DMS 273 treated with DMSO at 0.1 percent for 48 hours (cell line): ENCODE results near the gene AGA.
A peak's percentile ranks its signal among the peaks of the same experiment; 100 is the strongest.

Experiments
- DNase-seq: peaks from one replicate; lab custom pipeline; 2025; lab: John Stamatoyannopoulos, UW

Gene AGA

GRCh38 chr4:177446586-177446985 lies 4.3 kb upstream of the AGA start:
- no peak for DNase-seq

DNA sequence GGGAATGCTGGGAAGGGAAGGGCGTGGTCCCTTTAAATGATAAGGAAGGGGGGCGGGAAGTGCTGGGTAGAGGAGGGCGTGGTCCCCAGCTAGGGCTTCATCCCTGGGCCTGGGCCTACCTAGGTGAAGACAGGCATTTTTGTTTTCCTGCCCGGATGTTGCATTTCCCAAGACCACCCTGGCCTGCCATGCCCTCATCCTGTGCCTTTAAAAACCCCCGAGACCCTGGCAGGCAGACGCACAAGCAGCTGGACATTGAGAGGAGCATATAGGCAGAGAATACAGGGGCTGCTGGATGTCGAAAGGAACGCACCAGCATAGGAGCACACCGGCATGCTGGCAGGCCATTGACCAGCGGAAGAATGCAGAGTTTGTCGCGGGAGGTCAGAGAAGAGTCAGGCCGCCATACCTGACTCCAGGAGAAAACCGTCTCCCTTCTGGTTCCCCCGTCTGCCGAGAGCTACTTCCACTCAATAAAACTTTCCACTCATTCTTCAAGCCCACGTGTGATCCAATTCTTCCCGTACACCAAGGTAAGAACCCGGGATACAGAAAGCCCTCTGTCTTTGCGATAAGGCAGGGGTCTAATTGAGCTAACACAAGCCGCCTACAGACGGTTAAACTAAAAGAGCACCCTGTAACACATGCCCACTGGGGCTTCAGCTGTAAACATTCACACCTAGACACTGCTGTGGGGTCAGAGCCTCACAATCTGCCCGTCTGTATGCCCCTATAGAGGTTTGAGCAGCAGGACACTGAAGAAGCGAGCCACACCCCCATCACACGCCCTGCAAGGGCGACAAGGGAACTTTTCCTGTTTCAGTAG lies 2.9 kb upstream of the AGA start:
- DNase-seq = no peak

DNA sequence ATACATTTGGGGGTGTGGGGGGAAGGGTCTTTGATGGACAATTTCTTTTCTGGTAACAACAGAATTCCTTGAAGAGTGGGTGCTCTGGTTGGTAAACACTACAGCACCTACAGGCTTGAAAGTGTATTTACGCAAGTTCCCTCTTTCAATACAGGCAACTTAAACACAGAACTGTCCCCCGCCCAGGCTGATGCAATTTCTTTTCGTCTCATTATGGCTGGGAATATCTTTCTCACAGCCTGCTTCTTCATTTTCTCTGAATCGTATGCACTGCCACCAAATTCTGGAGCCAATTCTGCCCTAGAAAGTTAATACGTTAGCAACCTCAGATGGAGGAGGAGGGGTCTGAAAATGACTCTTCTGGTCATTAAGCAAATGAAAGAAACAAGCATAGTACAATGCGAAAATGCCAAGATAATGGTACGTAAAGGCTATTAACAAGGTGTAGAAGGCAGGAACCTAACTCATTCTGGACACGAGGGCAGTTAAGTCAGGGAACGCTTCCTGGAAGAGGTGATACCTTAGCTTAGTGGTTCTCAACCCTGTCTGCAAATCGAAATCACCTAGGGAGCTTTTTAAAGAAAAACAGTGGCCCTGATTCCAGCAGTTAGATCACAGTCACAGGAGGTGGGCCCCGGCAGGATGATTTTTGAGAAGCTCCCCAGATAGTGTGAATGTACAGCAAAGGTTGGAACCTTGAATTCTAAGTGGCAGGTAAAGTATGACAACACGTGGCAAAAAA lies 1.0 kb downstream of the AGA start:
- no peak for DNase-seq

DNA sequence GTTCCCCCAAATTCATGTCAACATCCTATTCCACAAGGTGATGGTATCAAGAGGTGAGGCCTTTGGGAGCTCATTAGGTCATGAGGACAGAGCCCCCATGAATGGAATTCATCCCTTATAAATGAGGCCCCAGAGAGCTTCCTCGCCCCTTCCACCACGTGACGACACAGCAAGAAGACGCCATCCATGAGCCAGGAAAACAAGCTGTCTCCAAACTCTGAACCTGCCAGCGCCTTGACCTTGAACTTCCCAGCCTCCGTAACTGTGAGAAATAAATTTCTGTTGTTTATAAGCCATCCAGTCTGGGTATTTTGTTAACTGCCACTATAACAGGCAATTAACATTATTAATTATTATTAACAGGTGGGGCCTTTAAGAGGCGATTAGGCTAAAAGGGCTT lies 5.8 kb downstream of the AGA start:
- DNase-seq = no peak

DNA sequence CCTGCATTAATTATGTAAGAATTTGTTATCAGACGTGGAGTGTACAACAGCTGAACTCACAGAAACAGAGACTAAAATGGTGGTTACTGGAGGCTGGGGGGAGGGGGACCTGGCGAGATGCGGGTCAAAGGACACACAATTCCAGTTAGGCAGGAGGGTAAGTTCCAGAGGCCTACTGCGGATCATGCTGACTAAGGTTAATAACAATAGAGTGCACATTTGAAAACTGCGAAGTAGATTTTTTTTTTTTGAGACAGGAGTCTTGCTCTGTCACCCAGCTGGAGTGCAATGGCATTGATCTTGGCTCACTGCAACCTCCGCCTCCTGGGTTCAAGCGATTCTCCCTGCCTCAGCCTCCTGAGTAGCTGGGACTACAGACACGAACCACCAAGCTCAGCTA lies 7.6 kb downstream of the AGA start:
- DNase-seq = no peak

DNA sequence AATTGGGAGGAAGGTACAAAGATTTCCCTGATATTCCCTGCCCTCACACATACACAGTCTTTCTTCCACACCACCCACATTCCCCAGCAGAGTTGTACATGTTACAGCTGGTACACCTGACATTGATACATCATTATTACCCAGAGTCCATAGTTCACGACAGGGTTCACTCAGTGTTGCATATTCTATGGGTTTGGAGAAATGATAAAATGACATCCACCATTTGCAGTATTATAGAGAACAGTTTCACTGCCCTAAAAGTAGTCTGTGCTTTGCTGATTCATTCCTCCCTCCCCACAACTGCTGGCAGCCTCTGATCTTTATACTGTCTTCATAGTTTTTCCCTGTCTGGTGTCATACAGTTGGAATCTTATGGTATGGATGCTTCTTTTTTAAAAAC lies 15.0 kb downstream of the AGA start:
- DNase-seq = no peak

GRCh38 chr4:177419434-177419833 lies 22.8 kb downstream of the AGA start:
- no peak for DNase-seq

- no peak for DNase-seq
These were observed 28.6 kb downstream of the AGA start for GRCh38 chr4:177413656-177414055.

DNA sequence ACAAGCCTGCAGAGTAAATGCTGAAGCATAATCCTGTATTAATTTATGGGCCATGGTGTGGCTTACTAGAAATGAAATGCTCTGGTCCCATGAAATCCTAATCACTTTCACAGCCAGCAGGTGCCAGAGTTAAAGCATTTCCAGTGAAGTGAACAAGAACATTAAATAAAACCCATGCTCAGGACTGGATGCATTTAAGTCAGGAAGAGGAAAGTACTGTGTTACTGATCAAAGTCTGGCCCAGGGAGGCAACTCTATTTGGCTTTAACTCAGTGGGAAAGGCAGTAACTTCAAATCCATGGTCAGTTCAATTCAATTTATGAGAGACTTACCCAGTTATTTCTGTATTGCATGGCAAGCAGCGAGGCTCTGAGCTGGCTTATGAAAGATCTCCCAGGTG lies 29.2 kb downstream of the AGA start:
- DNase-seq = no peak

- DNase-seq = no peak
These were observed 30.2 kb downstream of the AGA start for GRCh38 chr4:177411996-177412395.

GRCh38 chr4:177410566-177410965 lies 31.7 kb downstream of the AGA start:
- no peak for DNase-seq

GRCh38 chr4:177408023-177408422 lies 34.2 kb downstream of the AGA start:
- no peak for DNase-seq

- DNase-seq = no peak
These were observed 36.7 kb downstream of the AGA start for GRCh38 chr4:177405508-177405907.

GRCh38 chr4:177404986-177405385 lies 37.3 kb downstream of the AGA start:
- DNase-seq = no peak

DNA sequence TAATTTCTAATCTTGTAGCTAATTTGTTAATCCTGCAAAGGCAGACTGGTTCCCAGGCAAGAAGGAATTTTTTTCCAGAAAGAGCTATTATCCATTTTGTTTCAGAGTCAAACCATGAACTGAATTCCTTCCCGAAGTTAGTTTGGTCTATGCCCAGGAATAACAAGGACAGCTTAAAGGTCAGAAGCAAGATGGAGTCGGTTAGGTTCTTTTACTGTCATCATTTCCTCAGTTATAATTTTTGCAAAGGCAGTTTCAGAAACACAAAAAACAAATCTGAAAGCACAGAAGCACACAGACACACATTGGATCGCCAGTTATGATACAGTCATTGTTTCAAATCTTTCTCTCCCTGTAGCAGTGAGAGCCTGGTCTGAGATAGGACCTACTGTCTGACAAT lies 37.9 kb downstream of the AGA start:
- no peak for DNase-seq

GRCh38 chr4:177403746-177404145 lies 38.5 kb downstream of the AGA start:
- peak; percentile 7 for DNase-seq

- no peak for DNase-seq
These were observed 40.5 kb downstream of the AGA start for GRCh38 chr4:177401658-177402273.

GRCh38 chr4:177400030-177400429 lies 42.2 kb downstream of the AGA start:
- no peak for DNase-seq

DNA sequence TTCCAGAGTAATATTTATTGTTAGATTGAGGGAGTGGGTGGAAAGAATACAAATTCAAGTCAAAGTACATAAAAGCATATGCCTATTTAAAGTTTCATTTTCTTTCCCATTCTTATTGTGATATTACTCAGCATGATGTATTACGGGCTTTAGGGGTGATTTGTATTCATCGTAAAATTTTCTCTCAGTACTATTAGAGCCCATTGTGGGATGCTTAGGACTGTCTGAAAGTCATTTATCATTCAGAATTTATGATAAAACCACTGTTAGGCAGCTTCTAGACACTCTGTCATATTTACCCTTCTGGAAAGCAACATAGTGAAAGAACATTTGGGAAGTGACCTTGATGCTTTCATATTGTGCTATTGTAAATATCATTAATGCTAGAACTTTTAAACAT lies 45.9 kb downstream of the AGA start:
- no peak for DNase-seq

- no peak for DNase-seq
These were observed 49.0 kb downstream of the AGA start for GRCh38 chr4:177393236-177393635.

DNA sequence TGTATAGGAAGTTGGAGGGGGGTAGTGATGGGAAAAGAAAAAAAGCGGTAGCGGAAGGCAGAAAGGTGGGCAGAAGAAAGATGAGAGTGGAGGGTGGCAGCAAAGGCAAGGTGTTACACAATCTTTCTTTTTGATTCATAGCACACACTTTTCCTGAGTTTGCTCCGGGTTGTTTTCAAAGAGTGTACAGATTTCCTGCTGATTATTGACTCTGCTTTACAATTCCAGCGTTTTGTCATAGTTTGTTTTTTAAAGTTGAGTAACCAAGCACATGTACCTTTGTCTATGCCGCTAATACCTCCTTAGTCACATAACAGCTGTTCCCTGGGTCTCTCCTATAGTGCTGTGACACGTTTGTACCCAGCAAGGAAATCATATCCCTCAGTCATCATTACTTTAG lies 50.3 kb downstream of the AGA start:
- no peak for DNase-seq

DNA sequence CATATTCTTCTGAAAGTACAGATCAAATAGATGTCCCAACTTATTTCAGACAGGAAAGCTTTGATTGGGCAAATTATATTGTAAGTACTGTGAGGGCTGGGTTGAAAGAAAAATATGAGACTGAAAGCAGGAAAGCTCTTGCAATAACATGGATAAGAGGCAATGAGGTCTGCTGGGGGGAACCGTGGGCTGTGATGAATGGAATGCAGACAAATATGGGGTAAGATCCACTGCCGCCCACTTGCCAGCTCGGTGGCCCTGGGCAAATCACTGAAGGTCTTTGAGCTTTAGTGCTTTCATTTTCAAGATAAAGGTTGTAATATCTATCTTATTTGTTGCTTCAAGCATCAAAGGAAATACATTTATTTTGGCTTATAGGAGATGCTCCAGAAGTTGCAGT lies 51.0 kb downstream of the AGA start:
- DNase-seq = no peak

DNA sequence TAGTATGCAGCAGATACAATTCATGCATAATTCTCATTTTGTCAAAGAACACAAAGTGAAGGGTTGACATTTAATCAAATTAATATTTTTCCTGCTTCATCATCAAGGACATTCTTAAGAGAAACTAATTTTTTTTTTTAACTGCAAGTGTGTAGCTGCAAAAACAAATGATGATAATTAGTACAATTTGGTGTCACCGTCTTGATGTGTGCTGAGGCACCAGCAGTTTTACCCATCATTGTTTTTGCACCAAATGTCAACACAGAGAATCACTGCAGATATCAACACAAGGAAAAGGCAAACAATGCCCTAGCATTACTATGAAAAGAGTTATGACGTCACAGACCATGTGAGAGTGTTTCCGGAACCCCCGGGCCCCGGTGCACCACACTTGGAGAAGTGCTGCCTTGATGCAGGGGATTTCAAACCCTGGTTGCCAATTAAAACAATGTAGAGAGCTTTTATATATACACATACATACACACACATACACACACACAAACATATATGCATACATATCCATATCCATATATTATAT lies 55.9 kb downstream of the AGA start:
- DNase-seq = no peak
